ENCODE measurements around the gene BAX. TPM values are rescaled to one million over a fixed set of nuclear protein-coding genes. Genes with fewer than 3 reads are reported as not detected.

BAX gene
- total and polyA plus RNA-seq, 9 of the 15 experiments (the other 6 are each of a cell fraction or from before 2014, with no cell fraction given): 3.2 to 95.4 (median 44.5) TPM

GRCh38 chr19:48967346-48968178 is 12.9 kb downstream of the BAX start (continued):
- TF ChIP-seq, protein P1, sequence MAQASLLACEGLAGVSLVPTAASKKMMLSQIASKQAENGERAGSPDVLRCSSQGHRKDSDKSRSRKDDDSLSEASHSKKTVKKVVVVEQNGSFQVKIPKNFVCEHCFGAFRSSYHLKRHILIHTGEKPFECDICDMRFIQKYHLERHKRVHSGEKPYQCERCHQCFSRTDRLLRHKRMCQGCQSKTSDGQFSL (CRISPR knock-in tag; IDR thresholded peaks at IDR 0.05): no peak
- TF ChIP-seq, protein P1 (tag; IDR thresholded peaks at IDR 0.05): no peak
- TF ChIP-seq ATF7 (IDR thresholded peaks at IDR 0.05): peak; percentile 65; the same call in 1 of the 2 replicates
- TF ChIP-seq TAF15 (IDR thresholded peaks at IDR 0.05; ENCODE audit: low read depth, low read length): peak; percentile 67; the same call in 1 of the 2 replicates
- TF ChIP-seq GABPA (tag; conservative IDR thresholded peaks at IDR 0.05; ENCODE audit: low read depth): peak; percentile 54
- TF ChIP-seq, protein P2, sequence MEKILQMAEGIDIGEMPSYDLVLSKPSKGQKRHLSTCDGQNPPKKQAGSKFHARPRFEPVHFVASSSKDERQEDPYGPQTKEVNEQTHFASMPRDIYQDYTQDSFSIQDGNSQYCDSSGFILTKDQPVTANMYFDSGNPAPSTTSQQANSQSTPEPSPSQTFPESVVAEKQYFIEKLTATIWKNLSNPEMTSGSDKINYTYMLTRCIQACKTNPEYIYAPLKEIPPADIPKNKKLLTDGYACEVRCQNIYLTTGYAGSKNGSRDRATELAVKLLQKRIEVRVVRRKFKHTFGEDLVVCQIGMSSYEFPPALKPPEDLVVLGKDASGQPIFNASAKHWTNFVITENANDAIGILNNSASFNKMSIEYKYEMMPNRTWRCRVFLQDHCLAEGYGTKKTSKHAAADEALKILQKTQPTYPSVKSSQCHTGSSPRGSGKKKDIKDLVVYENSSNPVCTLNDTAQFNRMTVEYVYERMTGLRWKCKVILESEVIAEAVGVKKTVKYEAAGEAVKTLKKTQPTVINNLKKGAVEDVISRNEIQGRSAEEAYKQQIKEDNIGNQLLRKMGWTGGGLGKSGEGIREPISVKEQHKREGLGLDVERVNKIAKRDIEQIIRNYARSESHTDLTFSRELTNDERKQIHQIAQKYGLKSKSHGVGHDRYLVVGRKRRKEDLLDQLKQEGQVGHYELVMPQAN (IDR thresholded peaks at IDR 0.05; ENCODE audit: borderline replicate concordance): 0 out of 2 replicates have a peak, but pooled peaks have one; percentile 8
- no peak for TF ChIP-seq NCOA6 (IDR thresholded peaks at IDR 0.05)
